Anterior cingulate cortex (tissue), 58 donors: ENCODE measurements around the gene MTUS2.

Experiments
- DNase-seq, 58 donors: peaks; one replicate each; lab custom pipeline; 2025; lab: John Stamatoyannopoulos, UW

MTUS2 gene

GRCh38 chr13:29429286-29429900 lies 609.3 kb downstream of the MTUS2 start:
- DNase-seq, result no peak

- DNase-seq, result no peak
These were observed 614.2 kb downstream of the MTUS2 start for GRCh38 chr13:29434217-29434945.

- DNase-seq, result no peak
These were observed 615.2 kb downstream of the MTUS2 start for GRCh38 chr13:29435125-29435911.

GRCh38 chr13:29436291-29436690 lies 616.2 kb downstream of the MTUS2 start:
- DNase-seq, result no peak

- DNase-seq, result no peak
These were observed 616.7 kb downstream of the MTUS2 start for GRCh38 chr13:29436721-29437280.

- DNase-seq, result no peak
These were observed 618.6 kb downstream of the MTUS2 start for GRCh38 chr13:29438769-29439168.

- no peak for DNase-seq
These were observed 619.7 kb downstream of the MTUS2 start for GRCh38 chr13:29439601-29440388.

GRCh38 chr13:29441306-29441705 lies 621.2 kb downstream of the MTUS2 start:
- no peak for DNase-seq

- DNase-seq, result no peak
These were observed 625.9 kb downstream of the MTUS2 start for GRCh38 chr13:29446016-29446415.

- no peak for DNase-seq
These were observed 628.0 kb downstream of the MTUS2 start for GRCh38 chr13:29448174-29448573.

- DNase-seq, result no peak
These were observed 629.6 kb downstream of the MTUS2 start for GRCh38 chr13:29449726-29450125.

GRCh38 chr13:29451976-29452375 lies 631.8 kb downstream of the MTUS2 start:
- no peak for DNase-seq

- no peak for DNase-seq
These were observed 632.9 kb downstream of the MTUS2 start for GRCh38 chr13:29452773-29453616.

GRCh38 chr13:29453617-29454011 lies 633.5 kb downstream of the MTUS2 start:
- no peak for DNase-seq

- no peak for DNase-seq
These were observed 634.9 kb downstream of the MTUS2 start for GRCh38 chr13:29454931-29455481.

- DNase-seq, result no peak
These were observed 636.3 kb downstream of the MTUS2 start for GRCh38 chr13:29456419-29456818.

GRCh38 chr13:29457299-29457698 lies 637.2 kb downstream of the MTUS2 start:
- no peak for DNase-seq

GRCh38 chr13:29458419-29458818 lies 638.3 kb downstream of the MTUS2 start:
- no peak for DNase-seq

- DNase-seq, result no peak
These were observed 639.7 kb downstream of the MTUS2 start for GRCh38 chr13:29459813-29460355.
